HepG2 (cell line): ENCODE results near the gene CFAP43. TPM values are rescaled to one million over a fixed set of nuclear protein-coding genes. Genes with fewer than 3 reads are reported as not detected.

Experiments used
- CBX1 ChIP-seq: IDR thresholded peaks from one replicate; pipeline ENCODE4 v1.6.1; 2016; ENCODE audit warnings: antibody characterized with exemption, low read depth
- EZH2 ChIP-seq: conservative IDR thresholded peaks from 2 replicates; pipeline ENCODE4 v1.6.1; 2012; ENCODE audit warnings: mild to moderate bottlenecking, low read depth, low read length, moderate library complexity
- FOXJ3 ChIP-seq: sonication (generic); formaldehyde crosslinking; IDR thresholded peaks from 2 replicates; pipeline ENCODE4 v1.4.0; 2020; ENCODE audit warnings: missing genetic modification reagents, mild to moderate bottlenecking, borderline replicate concordance
- FOXO4 ChIP-seq: sonication (generic); formaldehyde crosslinking; conservative IDR thresholded peaks from 2 replicates; pipeline ENCODE4 v1.8.1; 2023; ENCODE audit warnings: missing genetic modification reagents
- KLF11 ChIP-seq: IDR thresholded peaks from 2 replicates; pipeline ENCODE4 v1.6.1; 2016; ENCODE audit warnings: missing compliant biosample characterization
- MYNN ChIP-seq: sonication (generic); formaldehyde crosslinking; IDR thresholded peaks from 2 replicates; pipeline ENCODE4 v1.4.0; 2020; ENCODE audit warnings: mild to moderate bottlenecking, low read depth, missing genetic modification reagents
- ZBTB40 ChIP-seq, 2 experiments: fragments of 450-650 bp in 1 of 2; sonication (generic) in 1 of 2; formaldehyde crosslinking in 1 of 2; IDR thresholded peaks; 2 replicates each; pipeline versions ENCODE4 v1.6.1 to v1.8.0; 2016 to 2022; ENCODE audit warnings: antibody characterized with exemption in 1 of 2, mild to moderate bottlenecking in 1 of 2, missing genetic modification reagents in 1 of 2
- ZNF543 ChIP-seq: sonication (generic); formaldehyde crosslinking; IDR thresholded peaks from 2 replicates; pipeline ENCODE4 v1.4.0; 2020; ENCODE audit warnings: mild to moderate bottlenecking, missing genetic modification reagents
- ZNF746 ChIP-seq: sonication (generic); formaldehyde crosslinking; IDR thresholded peaks from 2 replicates; pipeline ENCODE4 v1.8.0; 2022; ENCODE audit warnings: mild to moderate bottlenecking, missing genetic modification reagents
- polyA plus RNA-seq, 8 experiments: library from polyadenylated mRNA; depleted of rRNA in 3 of 8; stranded (reverse) in 7 of 8; unstranded in 1 of 8; fragments of >200 nt; fragmentation: Illumina TruSeq in 4 of 8; extraction: Trizol in 4 of 8; gene quantifications; 2 replicates each; pipeline versions ENCODE4 v1.2.1 to v1.2.3, GENCODE V29; 2011 to 2016; ENCODE audit warnings: low read depth in 4 of 8, missing spikeins in 1 of 8, mixed read lengths in 1 of 8; ENCODE audit not compliant: insufficient read depth in 1 of 8
- total RNA-seq, 5 experiments: library from RNA; depleted of rRNA; stranded (reverse); fragments of >200 nt; fragmentation: Illumina TruSeq; extraction: Trizol; gene quantifications; 2 replicates each; pipeline ENCODE4 v1.2.3, GENCODE V29; 2016; ENCODE audit warnings: low read depth in 1 of 5
- TF ChIP-seq, protein P1 (sequence below): sonication (generic); formaldehyde crosslinking; IDR thresholded peaks from 2 replicates; pipeline ENCODE4 v1.4.0; 2020; ENCODE audit warnings: missing genetic modification reagents, mild to moderate bottlenecking, borderline replicate concordance
- TF ChIP-seq, protein P2 (sequence below), 2 experiments: sonication (generic) in 1 of 2; formaldehyde crosslinking in 1 of 2; IDR thresholded peaks; 2 replicates each; pipeline versions ENCODE4 v1.4.0 to v1.6.1; 2018 to 2020; ENCODE audit warnings: missing genetic modification reagents in 2 of 2, borderline replicate concordance in 1 of 2, low read depth in 1 of 2, mild to moderate bottlenecking in 1 of 2, missing biosample characterization in 1 of 2

CFAP43 gene
- total and polyA plus RNA-seq, 2 of the 13 experiments (the other 11 are each of a cell fraction or from before 2014, with no cell fraction given): 0.24 to 0.38 TPM

DNA sequence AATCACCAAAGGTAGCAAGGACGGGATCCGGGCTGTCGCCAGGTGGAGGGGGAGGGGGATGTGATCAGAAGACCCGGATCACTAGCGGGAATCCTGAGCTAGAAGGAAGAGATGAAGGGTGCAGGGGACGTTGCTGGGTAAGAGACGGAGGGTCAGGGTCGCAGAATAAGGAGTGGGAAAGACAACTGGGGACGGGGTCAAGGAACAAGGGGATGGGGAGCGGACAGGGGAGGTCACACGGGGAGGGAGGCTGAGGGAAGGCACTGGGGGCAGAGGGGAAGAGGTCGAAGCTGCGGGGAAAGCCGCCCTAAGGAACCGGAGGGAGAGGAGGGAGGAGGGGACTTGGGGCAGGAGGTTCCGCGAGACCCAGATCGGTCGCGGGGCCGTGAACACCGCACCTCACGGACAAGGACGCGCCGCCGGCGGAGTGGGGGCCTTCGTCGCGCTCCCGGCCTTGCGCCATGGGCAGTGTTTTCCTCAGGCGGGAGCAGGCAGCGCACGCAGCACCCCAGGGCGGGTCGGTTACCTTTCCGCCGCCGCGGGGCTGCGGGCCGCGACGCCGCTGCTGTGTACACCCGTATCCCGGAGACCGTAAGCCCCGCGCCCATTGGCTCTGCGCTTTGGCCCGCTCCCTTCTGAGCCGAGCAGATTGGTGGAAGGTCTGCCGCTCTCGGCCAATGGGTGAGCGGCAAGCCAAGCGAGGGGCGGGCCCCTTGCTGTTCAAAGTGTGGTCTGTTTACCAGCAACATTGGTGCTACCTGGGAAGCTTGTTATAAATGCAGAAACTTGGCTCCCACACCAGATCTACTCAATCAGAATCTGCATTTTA lies at the start of gene CFAP43 (continued):
- TF ChIP-seq, protein P1, sequence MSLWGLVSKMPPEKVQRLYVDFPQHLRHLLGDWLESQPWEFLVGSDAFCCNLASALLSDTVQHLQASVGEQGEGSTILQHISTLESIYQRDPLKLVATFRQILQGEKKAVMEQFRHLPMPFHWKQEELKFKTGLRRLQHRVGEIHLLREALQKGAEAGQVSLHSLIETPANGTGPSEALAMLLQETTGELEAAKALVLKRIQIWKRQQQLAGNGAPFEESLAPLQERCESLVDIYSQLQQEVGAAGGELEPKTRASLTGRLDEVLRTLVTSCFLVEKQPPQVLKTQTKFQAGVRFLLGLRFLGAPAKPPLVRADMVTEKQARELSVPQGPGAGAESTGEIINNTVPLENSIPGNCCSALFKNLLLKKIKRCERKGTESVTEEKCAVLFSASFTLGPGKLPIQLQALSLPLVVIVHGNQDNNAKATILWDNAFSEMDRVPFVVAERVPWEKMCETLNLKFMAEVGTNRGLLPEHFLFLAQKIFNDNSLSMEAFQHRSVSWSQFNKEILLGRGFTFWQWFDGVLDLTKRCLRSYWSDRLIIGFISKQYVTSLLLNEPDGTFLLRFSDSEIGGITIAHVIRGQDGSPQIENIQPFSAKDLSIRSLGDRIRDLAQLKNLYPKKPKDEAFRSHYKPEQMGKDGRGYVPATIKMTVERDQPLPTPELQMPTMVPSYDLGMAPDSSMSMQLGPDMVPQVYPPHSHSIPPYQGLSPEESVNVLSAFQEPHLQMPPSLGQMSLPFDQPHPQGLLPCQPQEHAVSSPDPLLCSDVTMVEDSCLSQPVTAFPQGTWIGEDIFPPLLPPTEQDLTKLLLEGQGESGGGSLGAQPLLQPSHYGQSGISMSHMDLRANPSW (CRISPR knock-in tag): no peak; the same call in 1 of the 2 replicates
- peak; percentile 32; the same call in 1 of the 2 replicates for TF ChIP-seq ZNF746 (CRISPR knock-in tag)
- peak; percentile 88 for TF ChIP-seq FOXJ3 (CRISPR knock-in tag)
- TF ChIP-seq EZH2: no peak
- TF ChIP-seq CBX1: peak; percentile 77
- TF ChIP-seq FOXO4 (CRISPR knock-in tag): no peak
- TF ChIP-seq MYNN: no peak
- 0 out of 2 replicates have a peak, but pooled peaks have one; percentile 48 for TF ChIP-seq KLF11 (CRISPR knock-in tag)
- TF ChIP-seq, protein P2, sequence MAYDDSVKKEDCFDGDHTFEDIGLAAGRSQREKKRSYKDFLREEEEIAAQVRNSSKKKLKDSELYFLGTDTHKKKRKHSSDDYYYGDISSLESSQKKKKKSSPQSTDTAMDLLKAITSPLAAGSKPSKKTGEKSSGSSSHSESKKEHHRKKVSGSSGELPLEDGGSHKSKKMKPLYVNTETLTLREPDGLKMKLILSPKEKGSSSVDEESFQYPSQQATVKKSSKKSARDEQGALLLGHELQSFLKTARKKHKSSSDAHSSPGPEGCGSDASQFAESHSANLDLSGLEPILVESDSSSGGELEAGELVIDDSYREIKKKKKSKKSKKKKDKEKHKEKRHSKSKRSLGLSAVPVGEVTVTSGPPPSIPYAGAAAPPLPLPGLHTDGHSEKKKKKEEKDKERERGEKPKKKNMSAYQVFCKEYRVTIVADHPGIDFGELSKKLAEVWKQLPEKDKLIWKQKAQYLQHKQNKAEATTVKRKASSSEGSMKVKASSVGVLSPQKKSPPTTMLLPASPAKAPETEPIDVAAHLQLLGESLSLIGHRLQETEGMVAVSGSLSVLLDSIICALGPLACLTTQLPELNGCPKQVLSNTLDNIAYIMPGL (CRISPR knock-in tag; IDR thresholded peaks at IDR 0.05; ENCODE audit: borderline replicate concordance in 1 of 2, low read depth in 1 of 2): peak; percentile 58 to 66; a peak in 3 of 4 replicates
- 0 out of 2 replicates have a peak, but pooled peaks have one; percentile 2 for TF ChIP-seq ZBTB40 (IDR thresholded peaks at IDR 0.05)
- peak; percentile 63 for TF ChIP-seq ZBTB40 (CRISPR knock-in tag; IDR thresholded peaks at IDR 0.05)
- TF ChIP-seq ZNF543 (CRISPR knock-in tag): no peak
